Pons (tissue), 1 donor: ENCODE results near the gene EHHADH.
"Not testable (repeated sequence)": the region's sequence is repeated elsewhere in the genome, so short reads cannot be mapped to it uniquely, and the experiment has no call there.

Source experiments
- DNase-seq: peaks from one replicate; pipeline ENCODE4 v3.0.0-alpha.2; 2016; ENCODE audit warnings: low spot score

Gene EHHADH

DNA sequence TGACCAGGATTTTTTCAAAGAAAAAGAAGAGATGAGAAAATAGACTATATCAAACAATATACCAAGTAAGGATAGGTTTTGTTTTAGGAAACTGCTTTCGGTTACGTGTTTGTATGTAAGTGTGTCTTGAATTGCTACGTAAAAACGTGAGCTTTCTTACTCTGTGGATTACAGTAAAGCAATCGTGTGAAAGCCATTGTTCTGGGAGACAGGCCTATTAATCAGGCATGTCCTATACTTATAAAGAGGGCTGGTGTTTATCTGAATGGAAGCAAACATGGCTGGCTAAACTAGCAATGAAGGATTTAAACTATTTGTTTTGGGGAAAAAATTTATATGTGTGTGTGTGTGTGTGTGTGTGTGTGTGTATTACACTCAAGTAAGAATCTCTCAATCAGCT is 2.6 kb downstream of the EHHADH start:
- peak; percentile 28 for DNase-seq

- DNase-seq: no peak
These were observed 3.2 kb downstream of the EHHADH start for GRCh38 chr3:185250653-185251052.

GRCh38 chr3:185250247-185250646 is 3.6 kb downstream of the EHHADH start:
- no peak for DNase-seq

DNA sequence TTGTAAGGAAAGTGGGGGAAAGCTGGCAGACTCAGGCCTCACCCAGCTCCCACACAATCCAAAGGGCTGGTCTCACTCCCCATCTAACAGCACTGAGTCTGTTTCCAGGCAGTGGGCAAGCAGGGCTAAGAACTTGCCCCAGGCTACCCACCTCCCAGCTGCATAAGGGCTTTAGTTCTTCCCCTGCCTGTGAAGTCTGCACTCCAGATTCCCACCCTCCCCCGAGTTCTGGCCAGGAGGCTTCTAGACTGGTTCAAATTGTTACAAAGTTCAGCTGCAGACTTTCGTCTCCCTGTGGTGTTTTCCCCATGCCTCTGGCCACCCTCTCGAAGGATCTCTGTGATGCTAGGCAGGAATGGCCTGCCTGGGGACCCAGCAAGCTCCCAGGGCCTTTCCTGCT is 11.2 kb downstream of the EHHADH start:
- DNase-seq: no peak

- DNase-seq: no peak
These were observed 16.9 kb downstream of the EHHADH start for GRCh38 chr3:185236969-185237368.

DNA sequence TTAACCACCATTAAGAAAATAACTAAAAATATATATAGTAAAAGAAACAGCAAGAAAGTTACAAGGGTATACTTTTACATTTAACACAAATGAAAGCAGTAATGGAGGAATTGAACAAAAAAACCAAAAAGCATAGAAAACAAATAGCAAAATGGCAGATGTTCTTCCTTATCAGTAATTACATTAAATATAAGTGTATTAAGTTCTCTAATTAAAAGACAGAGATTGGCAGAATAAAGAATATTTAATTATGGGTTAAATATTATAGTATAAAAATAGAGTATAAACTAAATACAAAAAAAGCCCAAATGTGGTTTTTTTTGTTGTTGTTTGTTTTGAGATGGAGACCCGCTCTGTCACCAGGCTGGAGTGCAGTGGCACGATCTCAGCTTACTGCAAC is 20.5 kb downstream of the EHHADH start:
- no peak for DNase-seq

- not testable (repeated sequence) for DNase-seq
These were observed 27.3 kb downstream of the EHHADH start for GRCh38 chr3:185226526-185226925.

DNA sequence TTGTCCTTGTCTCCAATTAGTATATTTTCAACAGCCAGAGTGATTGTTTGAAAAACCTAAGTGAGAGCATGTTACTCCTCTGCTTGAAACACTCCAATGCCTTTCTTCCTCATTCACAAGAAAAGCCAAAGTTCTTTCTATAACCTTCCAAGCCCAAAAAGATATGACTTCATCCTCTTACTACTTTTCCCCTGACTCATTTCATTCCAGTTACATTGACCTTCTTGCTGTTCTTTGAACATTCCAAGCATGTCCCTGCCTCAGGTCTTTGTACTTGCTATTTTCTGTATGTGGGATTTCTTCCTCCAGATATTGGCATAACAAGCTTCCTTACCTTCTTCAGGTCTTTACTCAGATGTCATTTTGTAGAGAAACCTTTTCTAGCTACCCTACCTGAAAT is 28.3 kb downstream of the EHHADH start:
- DNase-seq: no peak

GRCh38 chr3:185225080-185225479 is 28.8 kb downstream of the EHHADH start:
- no peak for DNase-seq

GRCh38 chr3:185221203-185221602 is 32.6 kb downstream of the EHHADH start:
- DNase-seq: no peak

- DNase-seq: peak; percentile 57
These were observed 37.3 kb downstream of the EHHADH start for GRCh38 chr3:185216607-185216958.

- DNase-seq: peak; percentile 38
These were observed 37.8 kb downstream of the EHHADH start for GRCh38 chr3:185215873-185216606.

DNA sequence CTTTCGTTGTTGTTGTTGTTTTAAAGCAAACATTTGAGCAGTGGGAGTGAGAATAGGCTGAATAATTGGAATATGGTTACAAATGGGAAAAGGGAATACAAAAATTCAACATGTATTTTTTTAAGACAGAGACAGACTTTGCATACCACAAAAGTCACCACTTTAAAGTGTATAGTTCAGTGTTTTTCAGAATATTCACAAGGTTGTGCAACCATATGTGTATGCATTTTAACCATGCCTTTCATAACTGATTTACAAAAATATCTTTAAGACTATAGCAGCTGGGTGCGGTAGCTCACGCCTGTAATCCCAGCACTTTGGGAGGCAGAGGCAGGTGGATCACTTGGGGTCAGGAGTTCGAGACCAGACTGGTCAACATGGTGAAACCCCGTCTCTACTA is 41.3 kb downstream of the EHHADH start:
- DNase-seq: no peak

DNA sequence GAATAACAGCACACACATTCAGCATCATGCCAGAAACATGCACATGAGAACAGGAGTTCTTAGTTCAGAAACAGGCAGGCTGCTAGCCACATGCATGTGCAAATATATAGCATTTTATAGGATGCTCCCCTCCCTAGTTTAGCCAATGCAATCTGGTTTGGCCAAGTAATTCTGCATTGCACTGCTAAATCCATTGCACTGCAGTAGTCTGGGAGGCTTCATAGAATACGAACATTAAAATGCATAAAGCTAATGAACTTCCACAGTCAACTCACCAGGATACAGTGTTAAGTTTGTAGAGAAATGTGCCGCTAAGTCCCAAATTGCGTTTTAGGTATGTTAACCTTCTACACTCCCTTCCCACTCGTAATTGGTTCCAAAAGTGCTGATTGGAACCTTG is 41.8 kb downstream of the EHHADH start:
- DNase-seq: no peak

- DNase-seq: peak; percentile 6
These were observed 43.2 kb downstream of the EHHADH start for GRCh38 chr3:185210621-185211142.

- no peak for DNase-seq
These were observed 45.0 kb downstream of the EHHADH start for GRCh38 chr3:185208823-185209222.

GRCh38 chr3:185207931-185208746 is 45.7 kb downstream of the EHHADH start:
- DNase-seq: no peak

- peak; percentile 46 for DNase-seq
These were observed 46.4 kb downstream of the EHHADH start for GRCh38 chr3:185207481-185207880.

DNA sequence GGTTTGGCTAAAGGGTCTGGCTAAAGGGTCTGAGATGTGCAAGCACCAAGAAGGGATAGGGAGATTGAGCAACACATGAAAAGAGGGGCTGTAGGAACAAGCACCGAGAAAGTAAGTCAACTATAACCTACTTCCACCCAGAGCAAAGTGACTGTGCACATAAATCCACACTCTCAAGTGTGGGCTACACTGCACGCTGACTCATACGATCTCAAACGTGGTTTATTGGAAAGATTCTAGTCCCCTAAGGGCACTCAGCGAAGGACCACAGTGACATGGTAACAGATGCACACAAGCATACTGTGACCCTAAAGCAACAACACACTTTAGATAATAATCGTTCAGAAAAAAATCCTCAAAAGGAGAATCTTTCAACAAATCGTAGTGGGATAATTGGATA is 48.0 kb downstream of the EHHADH start:
- DNase-seq: no peak

GRCh38 chr3:185204894-185205293 is 49.0 kb downstream of the EHHADH start:
- DNase-seq: no peak

DNA sequence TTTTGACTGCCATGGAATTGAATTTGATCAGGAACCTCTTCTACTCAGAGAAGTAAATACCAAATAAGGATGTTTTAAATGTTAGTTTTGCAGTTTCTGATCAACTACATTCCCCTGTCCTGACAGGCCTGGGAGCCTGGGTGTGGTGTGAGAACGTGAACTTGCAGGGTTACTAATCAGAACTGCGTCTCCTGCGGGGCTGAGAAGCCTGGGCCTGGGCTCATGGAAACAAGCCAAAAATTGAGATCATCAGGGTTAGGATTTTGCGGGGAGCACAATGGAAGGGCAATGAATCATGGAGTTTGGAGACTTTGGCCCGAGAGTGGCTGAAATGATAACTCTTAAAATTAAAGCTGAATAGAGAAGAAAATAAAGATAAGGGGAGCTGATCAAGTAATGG is 53.2 kb downstream of the EHHADH start:
- DNase-seq: no peak

GRCh38 chr3:185199671-185200070 is 54.2 kb downstream of the EHHADH start:
- no peak for DNase-seq

- DNase-seq: no peak
These were observed 54.6 kb downstream of the EHHADH start for GRCh38 chr3:185199206-185199605.
